ENCODE results near the gene TEX54.
A peak's percentile ranks its signal among the peaks of the same experiment; 100 is the strongest.
"Not testable (repeated sequence)": the region's sequence is repeated elsewhere in the genome, so short reads cannot be mapped to it uniquely, and the experiment has no call there.

The TEX54 gene

DNA sequence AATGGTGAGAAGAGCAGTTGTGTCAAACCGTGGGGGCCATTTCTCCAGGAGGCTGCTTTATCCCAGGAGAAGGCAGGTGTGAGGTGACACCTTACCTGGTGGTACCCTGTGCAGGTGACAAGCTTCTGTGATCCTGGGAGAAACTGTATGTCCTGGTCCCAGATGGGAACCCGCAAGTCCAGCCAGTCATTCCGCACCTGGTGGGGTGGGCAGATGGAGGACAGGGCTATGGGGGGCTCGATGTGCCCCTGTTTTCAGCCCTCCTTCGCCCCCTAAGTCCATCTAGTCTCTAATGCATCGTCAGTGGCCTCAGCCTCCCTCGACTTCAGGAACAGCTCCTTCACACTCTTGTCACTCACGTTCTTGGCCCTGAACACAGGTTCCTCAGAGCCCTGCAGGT lies 2.7 kb upstream of the TEX54 start:
- Histone ChIP-seq H3K9me2 (replicated peaks; ENCODE audit: insufficient read depth, low read length) (no peaks in the 10 kb centered on the region), H3K4me1 (ENCODE audit: low read length) (peaks cover 17% of the 10 kb centered on the region), H3K79me2 (ENCODE audit: low read length) (peaks cover 82% of the 10 kb centered on the region), H3K4me3 (ENCODE audit: low read length) (no peak overlapping the region), H4K20me1 (ENCODE audit: insufficient read depth, low read length) (no peaks in the 10 kb centered on the region), H3K9ac (ENCODE audit: low read length) (no peak overlapping the region), H3K9me3 (replicated peaks; ENCODE audit: insufficient read depth, low read length) (no peaks in the 10 kb centered on the region), H3K36me3 (replicated peaks; ENCODE audit: insufficient read depth, low read length) (no peaks in the 10 kb centered on the region; the same call in 1 of the 2 replicates), H3F3A (ENCODE audit: insufficient read depth, low read length) (peaks cover 27% of the 10 kb centered on the region), H2AFZ (ENCODE audit: low read length) (no peak overlapping the region), H3K27me3 (replicated peaks; ENCODE audit: insufficient read depth, low read length) (no peaks in the 10 kb centered on the region), H3K27ac (ENCODE audit: low read length) (no peak overlapping the region), H3K4me2 (ENCODE audit: low read depth, low read length) (no peak overlapping the region)
- DNase-seq = no peak
- TF ChIP-seq, protein P1, sequence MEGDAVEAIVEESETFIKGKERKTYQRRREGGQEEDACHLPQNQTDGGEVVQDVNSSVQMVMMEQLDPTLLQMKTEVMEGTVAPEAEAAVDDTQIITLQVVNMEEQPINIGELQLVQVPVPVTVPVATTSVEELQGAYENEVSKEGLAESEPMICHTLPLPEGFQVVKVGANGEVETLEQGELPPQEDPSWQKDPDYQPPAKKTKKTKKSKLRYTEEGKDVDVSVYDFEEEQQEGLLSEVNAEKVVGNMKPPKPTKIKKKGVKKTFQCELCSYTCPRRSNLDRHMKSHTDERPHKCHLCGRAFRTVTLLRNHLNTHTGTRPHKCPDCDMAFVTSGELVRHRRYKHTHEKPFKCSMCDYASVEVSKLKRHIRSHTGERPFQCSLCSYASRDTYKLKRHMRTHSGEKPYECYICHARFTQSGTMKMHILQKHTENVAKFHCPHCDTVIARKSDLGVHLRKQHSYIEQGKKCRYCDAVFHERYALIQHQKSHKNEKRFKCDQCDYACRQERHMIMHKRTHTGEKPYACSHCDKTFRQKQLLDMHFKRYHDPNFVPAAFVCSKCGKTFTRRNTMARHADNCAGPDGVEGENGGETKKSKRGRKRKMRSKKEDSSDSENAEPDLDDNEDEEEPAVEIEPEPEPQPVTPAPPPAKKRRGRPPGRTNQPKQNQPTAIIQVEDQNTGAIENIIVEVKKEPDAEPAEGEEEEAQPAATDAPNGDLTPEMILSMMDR (IDR thresholded peaks at IDR 0.05; ENCODE audit: low read length) = no peak
- no peak for TF ChIP-seq EZH2 (optimal IDR thresholded peaks at IDR 0.05; ENCODE audit: low read depth, low read length)
- no peak for TF ChIP-seq EZH2phosphoT487 (IDR thresholded peaks at IDR 0.05; ENCODE audit: low read length)

DNA sequence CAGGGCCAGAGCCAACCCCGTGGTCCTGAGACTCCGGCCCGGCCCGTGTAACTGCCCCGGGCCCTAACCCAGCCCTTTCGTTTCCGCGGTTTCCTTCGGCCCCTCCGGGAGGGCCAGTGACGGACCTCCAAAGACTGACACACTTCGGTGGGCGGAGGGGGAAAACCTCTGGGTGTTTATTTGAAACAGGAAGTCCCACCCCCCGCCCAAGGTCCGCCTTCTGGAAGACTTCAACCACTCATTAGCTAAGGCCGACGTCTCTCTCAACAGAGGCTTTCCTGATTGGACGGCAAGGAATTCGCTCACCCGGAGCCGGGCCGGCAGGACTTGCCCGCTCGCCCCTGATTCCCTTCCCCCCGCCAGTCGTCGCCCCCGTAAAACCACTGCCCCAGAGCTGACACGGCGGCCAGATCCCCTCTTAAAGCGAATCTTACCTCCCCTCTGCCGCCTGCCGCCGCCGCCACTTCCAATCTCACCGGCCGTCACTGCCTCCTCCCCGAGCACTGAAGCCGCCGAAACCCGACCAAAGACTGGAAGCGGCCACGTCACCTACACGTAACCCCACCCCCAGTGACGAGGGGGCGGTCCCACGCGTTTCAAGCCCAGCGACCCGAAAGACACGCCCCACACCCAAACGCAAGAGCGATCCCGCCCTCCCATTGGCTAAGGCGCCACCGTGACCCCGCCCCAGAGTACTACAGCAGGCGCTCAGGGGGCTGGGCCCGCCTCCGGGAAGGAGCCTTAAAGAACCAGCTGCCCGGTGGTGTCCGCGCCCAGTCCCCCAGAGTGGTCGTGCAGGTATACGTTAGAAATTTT lies 913 bp downstream of the TEX54 start, which contains the start of gene STX5:
TSS of gene STX5 (minus strand) at position 532 of the 816 bp plus-strand sequence. CDS start 808 bp downstream, outside the sequence.
- Histone ChIP-seq H3K9me2 (replicated peaks; ENCODE audit: insufficient read depth, low read length) (no peaks in the 10 kb centered on the region), H3K36me3 (replicated peaks; ENCODE audit: insufficient read depth, low read length) (no peaks in the 10 kb centered on the region; the same call in 1 of the 2 replicates), H3K9me3 (replicated peaks; ENCODE audit: insufficient read depth, low read length) (no peaks in the 10 kb centered on the region), H3F3A (ENCODE audit: insufficient read depth, low read length) (peaks cover 19% of the 10 kb centered on the region), H3K9ac (ENCODE audit: low read length) (peak within 1 kb of the TSS; percentile 97), H3K4me1 (ENCODE audit: low read length) (peaks cover 13% of the 10 kb centered on the region), H4K20me1 (ENCODE audit: insufficient read depth, low read length) (no peaks in the 10 kb centered on the region), H3K4me3 (ENCODE audit: low read length) (peak within 1 kb of the TSS; percentile 91), H3K27ac (ENCODE audit: low read length) (peak within 1 kb of the TSS; percentile 85), H2AFZ (ENCODE audit: low read length) (peak within 1 kb of the TSS; percentile 59), H3K4me2 (ENCODE audit: low read depth, low read length) (peak within 1 kb of the TSS; percentile 82), H3K27me3 (replicated peaks; ENCODE audit: insufficient read depth, low read length) (no peaks in the 10 kb centered on the region), H3K79me2 (ENCODE audit: low read length) (peaks cover 85% of the 10 kb centered on the region)
- DNase-seq = peak; percentile 98
- TF ChIP-seq EZH2phosphoT487 (IDR thresholded peaks at IDR 0.05; ENCODE audit: low read length) = no peak
- TF ChIP-seq EZH2 (optimal IDR thresholded peaks at IDR 0.05; ENCODE audit: low read depth, low read length) = no peak
- TF ChIP-seq, protein P1 (IDR thresholded peaks at IDR 0.05; ENCODE audit: low read length) = no peak

DNA sequence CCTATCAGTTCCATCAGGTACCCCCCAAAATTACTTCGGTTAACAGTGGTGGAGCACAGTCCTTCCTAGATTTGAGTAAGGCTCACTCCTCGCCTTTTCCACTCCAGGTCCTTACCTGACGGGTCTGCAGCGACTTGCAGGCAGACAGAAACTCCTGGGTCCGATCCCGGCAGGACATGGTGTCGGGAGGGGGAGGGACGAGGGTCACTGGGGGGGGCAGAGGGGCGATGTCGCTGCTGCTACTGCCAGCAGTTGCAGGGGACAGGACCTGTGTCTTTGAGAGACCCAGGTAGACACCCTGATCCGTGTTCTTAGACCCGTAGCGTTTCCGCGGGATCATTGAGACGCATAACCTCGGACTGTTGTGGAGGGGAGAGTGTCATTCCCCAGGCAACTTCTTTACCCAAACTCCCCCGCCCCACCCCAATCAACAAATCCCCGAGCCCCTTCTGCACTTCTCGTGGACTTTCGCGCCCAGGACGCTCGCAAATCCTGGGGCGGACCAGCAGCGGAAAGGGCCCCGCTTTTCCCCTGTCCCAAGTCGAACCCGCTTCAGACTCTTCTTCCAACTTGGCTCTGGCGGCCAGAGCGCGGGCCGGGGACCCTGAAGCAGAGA lies 1.6 kb downstream of the TEX54 start:
- peak overlapping the region; percentile 85; the same call in 1 of the 2 replicates for H3K27ac ChIP-seq (ENCODE audit: low read length)

DNA sequence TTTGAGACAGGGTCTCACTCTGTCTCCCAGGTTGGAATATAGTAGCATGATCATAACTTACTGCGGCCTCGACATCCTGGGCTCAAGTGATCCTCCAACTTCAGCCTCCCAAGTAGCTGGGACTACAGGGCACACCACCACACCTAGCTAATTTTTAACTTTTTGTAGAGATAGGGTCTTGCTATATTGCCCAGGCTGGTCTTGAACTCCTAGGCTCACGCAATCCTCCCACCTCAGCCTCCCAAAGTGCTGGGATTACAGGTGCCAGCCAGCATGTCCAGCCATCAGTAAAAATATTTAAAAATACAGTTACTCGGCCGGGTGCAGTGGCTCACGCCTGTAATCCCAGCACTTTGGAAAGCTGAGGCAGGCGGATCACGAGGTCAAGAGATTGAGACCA lies 4.5 kb downstream of the TEX54 start:
- H3K4me2 ChIP-seq (ENCODE audit: low read depth, low read length); H3F3A ChIP-seq (ENCODE audit: insufficient read depth, low read length); DNase-seq; H4K20me1 ChIP-seq (ENCODE audit: insufficient read depth, low read length); H3K27ac ChIP-seq (ENCODE audit: low read length); H3K4me3 ChIP-seq (ENCODE audit: low read length); H3K27me3 ChIP-seq (replicated peaks; ENCODE audit: insufficient read depth, low read length); H2AFZ ChIP-seq (ENCODE audit: low read length); H3K9me3 ChIP-seq (replicated peaks; ENCODE audit: insufficient read depth, low read length); H3K9me2 ChIP-seq (replicated peaks; ENCODE audit: insufficient read depth, low read length); H3K9ac ChIP-seq (ENCODE audit: low read length); H3K4me1 ChIP-seq (ENCODE audit: low read length); H3K36me3 ChIP-seq (replicated peaks; ENCODE audit: insufficient read depth, low read length): not testable (repeated sequence)
- peaks cover 55% of the 10 kb centered on the region for H3K79me2 ChIP-seq (ENCODE audit: low read length)

More for the DNA sequence above, 1.6 kb downstream of the TEX54 start:
- peaks cover 78% of the 10 kb centered on the region for H3K79me2 ChIP-seq (ENCODE audit: low read length)
- TF ChIP-seq EZH2phosphoT487 (IDR thresholded peaks at IDR 0.05; ENCODE audit: low read length) (no peak), EZH2 (optimal IDR thresholded peaks at IDR 0.05; ENCODE audit: low read depth, low read length) (no peak)
- TF ChIP-seq, protein P1 (IDR thresholded peaks at IDR 0.05; ENCODE audit: low read length) = no peak
- no peaks in the 10 kb centered on the region for H4K20me1 ChIP-seq (ENCODE audit: insufficient read depth, low read length)
- H3K4me2 ChIP-seq (ENCODE audit: low read depth, low read length) = peak overlapping the region; percentile 82
- H3K9me3 ChIP-seq (replicated peaks; ENCODE audit: insufficient read depth, low read length) = no peaks in the 10 kb centered on the region
- peak overlapping the region; percentile 97 for H3K9ac ChIP-seq (ENCODE audit: low read length)
- peak overlapping the region; percentile 91 for H3K4me3 ChIP-seq (ENCODE audit: low read length)
- H3F3A ChIP-seq (ENCODE audit: insufficient read depth, low read length) = peaks cover 19% of the 10 kb centered on the region
- no peaks in the 10 kb centered on the region; the same call in 1 of the 2 replicates for H3K36me3 ChIP-seq (replicated peaks; ENCODE audit: insufficient read depth, low read length)
- DNase-seq = no peak
- peak overlapping the region; percentile 59 for H2AFZ ChIP-seq (ENCODE audit: low read length)
- no peaks in the 10 kb centered on the region for H3K27me3 ChIP-seq (replicated peaks; ENCODE audit: insufficient read depth, low read length)
- peaks cover 13% of the 10 kb centered on the region for H3K4me1 ChIP-seq (ENCODE audit: low read length)
- H3K9me2 ChIP-seq (replicated peaks; ENCODE audit: insufficient read depth, low read length) = no peaks in the 10 kb centered on the region
